ENCODE results near the gene MLLT3. TPM values are rescaled to one million over a fixed set of nuclear protein-coding genes. Genes with fewer than 3 reads are reported as not detected.

The MLLT3 gene
- total RNA-seq, 1 donor from 2014 or later, result 26.5 TPM

- intact Hi-C loops (cut with micrococcal nuclease), result loop anchor here (1.0 to 2.0 kb wide), 5 partner anchors 15 to 316 kb away; no protein-coding TSS in a partner anchor
- Mint-ChIP-seq H3K36me3 (ENCODE audit: low read depth) (peaks cover 8% of the 10 kb centered on the region), H3K27me3 (no peaks in the 10 kb centered on the region), H3K9me3 (peaks cover 16% of the 10 kb centered on the region), H3K27ac (peak overlapping the region; percentile 95), H3K4me3 (peak overlapping the region; percentile 53), H3K4me1 (peaks cover 62% of the 10 kb centered on the region)
- DNase-seq, result peak; percentile 64
Observed at GRCh38 chr9:20315677-20316076, 306.6 kb downstream of the MLLT3 start.

DNA sequence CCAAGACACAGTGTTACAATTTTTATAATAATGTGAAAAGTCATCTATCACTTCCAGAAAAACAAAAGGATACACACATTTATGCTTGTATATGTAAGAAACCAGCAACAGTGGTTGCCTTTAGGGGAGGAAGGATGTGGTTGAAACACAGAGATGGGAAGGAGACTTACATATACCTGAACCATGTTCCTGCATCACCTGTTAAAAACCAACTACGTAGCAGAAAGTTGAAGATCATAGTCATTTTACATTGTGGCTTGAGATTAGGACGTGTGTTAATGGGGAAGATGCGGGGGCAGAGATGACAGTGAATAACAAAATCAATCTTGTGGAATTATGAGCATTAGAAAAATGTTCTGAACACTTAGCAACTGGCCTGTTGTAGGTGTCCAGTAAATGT is 307.3 kb downstream of the MLLT3 start:
- Mint-ChIP-seq H3K27me3 (no peaks in the 10 kb centered on the region), H3K27ac (peak overlapping the region; percentile 95), H3K9me3 (peaks cover 18% of the 10 kb centered on the region), H3K36me3 (ENCODE audit: low read depth) (peaks cover 8% of the 10 kb centered on the region), H3K4me1 (peaks cover 55% of the 10 kb centered on the region), H3K4me3 (peak overlapping the region; percentile 41)
- peak; percentile 77 for DNase-seq
- intact Hi-C loops (cut with micrococcal nuclease), result loop anchor here (1.0 to 2.0 kb wide), 5 partner anchors 16 to 316 kb away; no protein-coding TSS in a partner anchor

DNA sequence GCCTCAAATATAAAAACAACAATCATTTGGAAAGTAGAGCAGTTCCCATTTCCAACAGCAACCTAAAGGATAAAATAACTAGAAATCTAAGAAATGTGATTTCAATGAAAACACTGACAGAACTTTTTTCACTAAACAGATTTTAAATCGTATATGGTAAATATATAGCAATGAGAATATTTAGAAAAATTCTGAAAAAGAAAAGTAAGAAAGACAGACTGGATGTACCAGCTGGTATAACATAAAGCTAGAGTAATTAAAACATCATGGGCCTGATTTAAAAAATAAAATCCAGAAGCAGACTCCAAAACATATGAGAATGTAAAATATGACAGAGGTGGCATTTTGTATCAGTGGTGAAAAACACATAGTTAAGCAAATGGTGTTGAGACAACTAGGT is 308.9 kb downstream of the MLLT3 start:
- Mint-ChIP-seq H3K4me3 (no peak overlapping the region), H3K9me3 (peaks cover 24% of the 10 kb centered on the region), H3K27ac (no peak overlapping the region), H3K4me1 (peaks cover 44% of the 10 kb centered on the region), H3K36me3 (ENCODE audit: low read depth) (peaks cover 8% of the 10 kb centered on the region), H3K27me3 (no peaks in the 10 kb centered on the region)
- DNase-seq, result no peak
- intact Hi-C loops (cut with micrococcal nuclease), result no loop called here

- intact Hi-C loops (cut with micrococcal nuclease), result no loop called here
- DNase-seq, result no peak
- H3K4me3 Mint-ChIP-seq, result no peak overlapping the region
- no peak overlapping the region for H3K27ac Mint-ChIP-seq
- peaks cover 24% of the 10 kb centered on the region for H3K9me3 Mint-ChIP-seq
- peaks cover 37% of the 10 kb centered on the region for H3K4me1 Mint-ChIP-seq
- H3K36me3 Mint-ChIP-seq (ENCODE audit: low read depth), result peaks cover 4% of the 10 kb centered on the region
- H3K27me3 Mint-ChIP-seq, result no peaks in the 10 kb centered on the region
Observed at GRCh38 chr9:20312732-20313131, 309.6 kb downstream of the MLLT3 start.

DNA sequence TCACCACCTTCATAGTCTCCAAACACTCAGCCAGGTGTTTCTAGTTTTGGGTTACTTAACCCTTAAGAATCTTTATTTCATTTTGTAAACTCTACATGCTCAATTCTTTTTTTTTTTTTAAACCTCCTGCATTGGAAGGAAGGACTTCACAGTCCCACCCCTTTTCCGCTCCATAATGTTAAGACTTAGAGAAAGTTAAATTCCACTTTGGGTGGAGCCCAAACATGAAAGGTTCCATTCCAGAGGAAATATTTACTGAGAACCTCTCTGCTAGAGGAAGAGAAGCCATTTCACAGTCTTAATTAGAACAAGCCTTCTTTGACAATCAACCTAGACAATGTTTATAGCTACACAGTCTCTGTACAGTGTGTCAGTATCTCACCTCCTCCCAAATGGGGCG is 312.3 kb downstream of the MLLT3 start:
- Mint-ChIP-seq H3K4me1 (peaks cover 18% of the 10 kb centered on the region), H3K36me3 (ENCODE audit: low read depth) (no peaks in the 10 kb centered on the region), H3K27me3 (no peaks in the 10 kb centered on the region), H3K9me3 (peaks cover 27% of the 10 kb centered on the region), H3K27ac (no peak overlapping the region), H3K4me3 (no peak overlapping the region)
- DNase-seq, result no peak
- intact Hi-C loops (cut with micrococcal nuclease), result no loop called here

DNA sequence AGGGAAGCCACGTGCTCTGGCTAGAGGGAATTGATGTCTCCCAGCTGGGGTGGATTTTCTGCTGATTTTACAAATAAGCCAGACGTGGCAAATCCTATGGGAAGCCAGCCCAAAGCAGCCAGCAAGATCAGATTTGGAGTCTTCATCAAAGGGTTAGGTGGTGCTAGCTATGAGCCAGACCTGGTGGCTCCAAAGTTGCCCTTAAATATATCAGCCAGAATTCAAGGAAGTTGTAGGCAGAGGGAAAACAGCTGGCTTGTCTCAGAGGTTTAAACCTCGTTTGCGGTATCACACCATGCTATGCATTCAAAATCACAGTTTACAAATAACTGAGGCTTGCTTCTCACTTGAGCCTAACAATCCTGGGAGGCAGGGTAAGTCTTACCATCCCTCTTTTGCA is 313.2 kb downstream of the MLLT3 start:
- H3K4me3 Mint-ChIP-seq, result no peak overlapping the region
- peaks cover 12% of the 10 kb centered on the region for H3K4me1 Mint-ChIP-seq
- no peak for DNase-seq
- no peaks in the 10 kb centered on the region for H3K36me3 Mint-ChIP-seq (ENCODE audit: low read depth)
- intact Hi-C loops (cut with micrococcal nuclease), result no loop called here
- no peak overlapping the region for H3K27ac Mint-ChIP-seq
- H3K27me3 Mint-ChIP-seq, result no peaks in the 10 kb centered on the region
- H3K9me3 Mint-ChIP-seq, result peaks cover 27% of the 10 kb centered on the region

GRCh38 chr9:20307621-20308020 is 314.7 kb downstream of the MLLT3 start:
- Mint-ChIP-seq H3K36me3 (ENCODE audit: low read depth) (no peaks in the 10 kb centered on the region), H3K9me3 (peaks cover 22% of the 10 kb centered on the region), H3K4me3 (no peak overlapping the region), H3K27ac (no peak overlapping the region), H3K4me1 (peaks cover 7% of the 10 kb centered on the region), H3K27me3 (no peaks in the 10 kb centered on the region)
- no peak for DNase-seq
- intact Hi-C loops (cut with micrococcal nuclease), result no loop called here

GRCh38 chr9:20305452-20305851 is 316.8 kb downstream of the MLLT3 start:
- H3K4me3 Mint-ChIP-seq, result no peak overlapping the region
- H3K4me1 Mint-ChIP-seq, result peaks cover 7% of the 10 kb centered on the region
- peaks cover 11% of the 10 kb centered on the region for H3K9me3 Mint-ChIP-seq
- no peak for DNase-seq
- no peaks in the 10 kb centered on the region for H3K27me3 Mint-ChIP-seq
- H3K27ac Mint-ChIP-seq, result no peak overlapping the region
- intact Hi-C loops (cut with micrococcal nuclease), result no loop called here
- no peaks in the 10 kb centered on the region for H3K36me3 Mint-ChIP-seq (ENCODE audit: low read depth)

DNA sequence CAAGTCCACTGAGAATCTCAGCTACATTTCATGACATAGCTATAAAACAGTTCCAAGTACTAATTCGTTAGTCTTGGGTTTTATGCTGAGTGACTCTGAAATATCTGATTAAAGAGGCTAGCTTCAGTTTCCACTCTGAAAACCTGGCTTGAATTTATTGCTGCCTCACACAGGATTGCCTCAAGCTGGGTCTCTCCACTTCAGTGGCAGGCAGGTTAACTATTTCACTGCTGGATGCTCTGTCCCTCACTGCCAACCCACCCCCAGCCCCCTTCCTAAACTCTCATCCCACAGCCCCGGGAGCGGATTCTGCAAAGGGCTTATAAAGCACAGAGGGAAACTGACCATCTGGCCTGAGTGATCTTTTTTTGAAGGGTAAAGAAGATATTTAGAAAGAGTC is 318.3 kb downstream of the MLLT3 start:
- H3K36me3 Mint-ChIP-seq (ENCODE audit: low read depth), result no peaks in the 10 kb centered on the region
- H3K4me3 Mint-ChIP-seq, result no peak overlapping the region
- H3K9me3 Mint-ChIP-seq, result peaks cover 3% of the 10 kb centered on the region
- no peak overlapping the region for H3K27ac Mint-ChIP-seq
- DNase-seq, result no peak
- no peaks in the 10 kb centered on the region for H3K27me3 Mint-ChIP-seq
- peaks cover 8% of the 10 kb centered on the region for H3K4me1 Mint-ChIP-seq
- intact Hi-C loops (cut with micrococcal nuclease), result no loop called here

- no peaks in the 10 kb centered on the region for H3K36me3 Mint-ChIP-seq (ENCODE audit: low read depth)
- no peak for DNase-seq
Observed at GRCh38 chr9:20303066-20303465, 319.2 kb downstream of the MLLT3 start.

DNA sequence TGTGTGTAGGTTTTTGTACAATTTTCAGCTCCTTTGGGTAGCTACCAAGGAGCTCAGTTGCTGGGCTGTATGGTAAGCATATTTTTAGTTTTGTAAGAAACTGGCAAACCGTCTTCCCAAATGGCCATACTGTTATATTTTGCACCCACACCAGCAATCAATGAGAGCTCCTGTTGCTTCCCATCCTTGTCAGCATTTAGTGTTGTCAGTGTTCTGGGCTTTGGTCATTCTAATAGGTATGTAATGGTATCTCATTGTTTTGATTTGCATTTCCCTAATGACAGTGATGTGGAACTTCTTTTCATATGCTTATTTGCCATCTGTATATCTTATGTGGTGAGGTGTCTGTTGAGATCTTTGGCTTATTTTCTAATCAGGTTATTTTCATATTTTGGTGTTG is 320.1 kb downstream of the MLLT3 start:
- DNase-seq, result no peak
- no peaks in the 10 kb centered on the region for H3K27me3 Mint-ChIP-seq
- intact Hi-C loops (cut with micrococcal nuclease), result no loop called here
- peaks cover 3% of the 10 kb centered on the region for H3K9me3 Mint-ChIP-seq
- peaks cover 8% of the 10 kb centered on the region for H3K4me1 Mint-ChIP-seq
- no peak overlapping the region for H3K4me3 Mint-ChIP-seq
- H3K36me3 Mint-ChIP-seq (ENCODE audit: low read depth), result no peaks in the 10 kb centered on the region
- H3K27ac Mint-ChIP-seq, result no peak overlapping the region

More at GRCh38 chr9:20303066-20303465, 319.2 kb downstream of the MLLT3 start:
- peaks cover 3% of the 10 kb centered on the region for H3K9me3 Mint-ChIP-seq
- H3K4me3 Mint-ChIP-seq, result no peak overlapping the region
- H3K27ac Mint-ChIP-seq, result no peak overlapping the region
- no peaks in the 10 kb centered on the region for H3K27me3 Mint-ChIP-seq
- intact Hi-C loops (cut with micrococcal nuclease), result no loop called here
- H3K4me1 Mint-ChIP-seq, result peaks cover 8% of the 10 kb centered on the region

DNA sequence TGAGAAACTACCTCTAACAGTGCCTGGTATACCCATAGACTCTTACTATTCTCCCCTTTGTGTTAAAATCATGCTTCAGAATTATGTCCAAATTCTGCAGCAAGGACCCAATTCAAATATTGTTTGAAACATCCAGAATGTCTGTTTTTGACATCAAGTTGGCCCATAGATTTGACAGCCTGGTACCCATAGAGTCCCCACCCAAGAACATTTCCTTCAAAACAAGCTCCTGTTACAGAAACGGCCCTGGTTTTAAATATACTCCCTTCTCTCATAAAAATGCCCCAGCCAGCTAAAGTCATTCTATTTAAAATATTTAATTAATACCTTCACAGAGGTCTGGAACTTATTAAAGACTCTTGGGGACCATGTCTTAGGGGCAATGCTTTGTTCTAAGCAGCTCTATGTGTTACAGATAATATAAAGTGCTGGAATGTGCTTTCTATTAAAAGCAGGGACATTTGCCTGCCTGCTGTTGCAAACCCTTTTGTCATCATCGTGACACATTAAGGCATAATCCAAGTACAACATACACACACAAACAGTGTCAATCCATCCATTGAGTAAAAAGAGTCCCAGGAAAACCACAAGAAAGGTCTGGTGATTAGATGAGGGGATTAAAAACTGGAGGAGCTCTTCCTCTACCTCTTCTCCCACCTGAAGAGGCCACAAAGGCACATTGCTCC is 321.7 kb downstream of the MLLT3 start:
- no peak overlapping the region for H3K4me3 Mint-ChIP-seq
- H3K36me3 Mint-ChIP-seq (ENCODE audit: low read depth), result no peaks in the 10 kb centered on the region
- peaks cover 8% of the 10 kb centered on the region for H3K4me1 Mint-ChIP-seq
- H3K27me3 Mint-ChIP-seq, result no peaks in the 10 kb centered on the region
- H3K27ac Mint-ChIP-seq, result no peak overlapping the region
- no peaks in the 10 kb centered on the region for H3K9me3 Mint-ChIP-seq
- intact Hi-C loops (cut with micrococcal nuclease), result no loop called here
- DNase-seq, result no peak

GRCh38 chr9:20297646-20298084 is 324.6 kb downstream of the MLLT3 start:
- peaks cover 16% of the 10 kb centered on the region for H3K9me3 Mint-ChIP-seq
- H3K36me3 Mint-ChIP-seq (ENCODE audit: low read depth), result no peaks in the 10 kb centered on the region
- no peak for DNase-seq
- intact Hi-C loops (cut with micrococcal nuclease), result no loop called here
- no peaks in the 10 kb centered on the region for H3K27me3 Mint-ChIP-seq
- H3K27ac Mint-ChIP-seq, result no peak overlapping the region
- H3K4me3 Mint-ChIP-seq, result no peak overlapping the region
- peaks cover 12% of the 10 kb centered on the region for H3K4me1 Mint-ChIP-seq

GRCh38 chr9:20295555-20295954 is 326.7 kb downstream of the MLLT3 start:
- Mint-ChIP-seq H3K27me3 (no peaks in the 10 kb centered on the region), H3K36me3 (ENCODE audit: low read depth) (peaks cover 2% of the 10 kb centered on the region), H3K4me3 (no peak overlapping the region), H3K9me3 (peaks cover 29% of the 10 kb centered on the region), H3K27ac (no peak overlapping the region), H3K4me1 (peaks cover 8% of the 10 kb centered on the region)
- intact Hi-C loops (cut with micrococcal nuclease), result no loop called here
- DNase-seq, result no peak

Data from activated CD4-positive, alpha-beta T cell treated with anti-CD3 and anti-CD28 coated beads, Interleukin-2, amount 10 ng/mL, durations not matched to agents 24 days and 14 days (primary cell).